ENCODE results near the gene DMAP1.

GRCh38 chr1:44229435-44230167 is 16.3 kb downstream of the DMAP1 start:
- TF ChIP-seq POLR2AphosphoS5 (IDR thresholded peaks at IDR 0.05) (no peak), CTCF (IDR thresholded peaks at IDR 0.05) (no peak), EP300 (IDR thresholded peaks at IDR 0.05) (no peak)
